ENCODE data around the gene LRBA.

GRCh38 chr4:150890246-150890645, 124.8 kb downstream of the LRBA start:
- TF ChIP-seq CTCF (conservative IDR thresholded peaks at IDR 0.05) (no peak), EZH2 (IDR thresholded peaks at IDR 0.05; ENCODE audit: low read depth) (no peak)

Measured in PC-9 (cell line).